Stimulated activated CD8-positive, alpha-beta memory T cell treated with anti-CD3 and anti-CD28 coated beads, Interleukin-15, amount 100 ng/mL, for 4 hours (primary cell): ENCODE data around the gene ZBTB1.

Experiments used
- DNase-seq, 2 donors: peaks; one replicate each; pipeline ENCODE4 v3.0.0-alpha.2; 2020; ENCODE audit warnings: low read depth in 2 of 2

The ZBTB1 gene

GRCh38 chr14:64504310-64504896 lies at the start of gene ZBTB1:
Gene ZBTB1 (plus strand): TSS chr14:64504770. CDS start chr14:64521505, 16,735 bp downstream.
- peak; percentile 76 to 81 for DNase-seq

- DNase-seq, result no peak
These were observed 45.0 kb upstream of the ZBTB1 start for GRCh38 chr14:64459405-64460136.

GRCh38 chr14:64461221-64461620 lies 43.3 kb upstream of the ZBTB1 start:
- DNase-seq, result no peak

GRCh38 chr14:64463195-64463594 lies 41.4 kb upstream of the ZBTB1 start:
- DNase-seq, result no peak

GRCh38 chr14:64463873-64464272 lies 40.7 kb upstream of the ZBTB1 start:
- no peak for DNase-seq

- DNase-seq, result no peak
These were observed 39.9 kb upstream of the ZBTB1 start for GRCh38 chr14:64464651-64465050.

- DNase-seq, result peak; percentile 19 to 48
These were observed 39.3 kb upstream of the ZBTB1 start, which contains the start of gene AKAP5 for GRCh38 chr14:64465191-64465822. Gene AKAP5 (plus strand): TSS chr14:64465499. CDS start chr14:64468395, 2,896 bp downstream.

GRCh38 chr14:64465831-64466554 lies 38.6 kb upstream of the ZBTB1 start:
- no peak for DNase-seq

GRCh38 chr14:64467101-64467500 lies 37.5 kb upstream of the ZBTB1 start:
- no peak for DNase-seq

GRCh38 chr14:64467566-64467965 lies 37.0 kb upstream of the ZBTB1 start:
- no peak for DNase-seq

GRCh38 chr14:64468451-64468850 lies 36.1 kb upstream of the ZBTB1 start:
- no peak for DNase-seq

GRCh38 chr14:64474041-64474440 lies 30.5 kb upstream of the ZBTB1 start:
- DNase-seq, result no peak

GRCh38 chr14:64474698-64475097 lies 29.9 kb upstream of the ZBTB1 start:
- no peak for DNase-seq

GRCh38 chr14:64475585-64476273 lies 28.8 kb upstream of the ZBTB1 start:
- no peak for DNase-seq

- no peak for DNase-seq
These were observed 28.1 kb upstream of the ZBTB1 start for GRCh38 chr14:64476438-64476837.

- no peak for DNase-seq
These were observed 25.8 kb upstream of the ZBTB1 start for GRCh38 chr14:64478634-64479250.

- DNase-seq, result no peak
These were observed 15.9 kb upstream of the ZBTB1 start for GRCh38 chr14:64488590-64489099.

GRCh38 chr14:64491637-64492036 lies 12.9 kb upstream of the ZBTB1 start:
- DNase-seq, result no peak

- no peak for DNase-seq
These were observed 11.1 kb upstream of the ZBTB1 start for GRCh38 chr14:64493455-64493854.

GRCh38 chr14:64495252-64495651 lies 9.3 kb upstream of the ZBTB1 start:
- no peak for DNase-seq

GRCh38 chr14:64496764-64497163 lies 7.8 kb upstream of the ZBTB1 start:
- no peak for DNase-seq
